ENCODE measurements around the gene SCTR. TPM values are rescaled to one million over a fixed set of nuclear protein-coding genes. Genes with fewer than 3 reads are reported as not detected.

The SCTR gene
- total RNA-seq, 1 donor from 2014 or later = not detected

DNA sequence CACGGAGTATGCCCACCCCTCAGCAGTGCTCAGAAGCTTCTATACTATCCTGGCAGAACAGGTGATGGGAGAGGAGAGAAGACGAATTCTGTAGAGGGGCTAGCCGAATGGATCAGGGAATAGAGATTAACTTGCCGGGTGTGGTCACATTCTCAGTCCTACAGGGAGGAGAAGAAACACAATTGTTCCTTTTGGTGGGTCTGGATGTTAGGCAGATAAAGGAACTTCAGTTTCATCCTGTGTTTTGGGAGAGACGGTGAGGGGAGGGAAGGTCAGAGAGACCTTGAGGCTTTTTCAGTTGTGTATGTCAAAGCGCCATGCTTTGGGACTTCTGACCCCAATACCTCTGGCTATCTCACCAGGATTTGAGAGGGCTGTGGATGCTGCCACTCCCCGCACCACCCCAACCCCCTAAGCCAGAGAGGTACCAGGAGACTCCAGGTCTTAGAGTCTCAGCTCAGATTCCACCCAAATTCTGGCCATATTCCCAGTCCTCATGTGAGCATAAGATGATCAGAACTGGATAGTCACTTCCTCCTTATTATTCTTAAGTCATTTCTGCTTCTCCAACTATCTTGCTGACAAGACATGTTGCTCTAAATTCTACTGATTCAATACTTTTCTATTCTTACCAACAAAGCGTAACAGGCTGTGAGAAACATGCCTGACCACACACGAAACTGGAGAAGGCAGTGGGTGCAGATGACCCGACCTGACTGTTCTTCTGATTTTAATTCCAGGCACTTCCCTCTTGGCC, 94.9 kb downstream of the SCTR start:
- DNase-seq = no peak

DNA sequence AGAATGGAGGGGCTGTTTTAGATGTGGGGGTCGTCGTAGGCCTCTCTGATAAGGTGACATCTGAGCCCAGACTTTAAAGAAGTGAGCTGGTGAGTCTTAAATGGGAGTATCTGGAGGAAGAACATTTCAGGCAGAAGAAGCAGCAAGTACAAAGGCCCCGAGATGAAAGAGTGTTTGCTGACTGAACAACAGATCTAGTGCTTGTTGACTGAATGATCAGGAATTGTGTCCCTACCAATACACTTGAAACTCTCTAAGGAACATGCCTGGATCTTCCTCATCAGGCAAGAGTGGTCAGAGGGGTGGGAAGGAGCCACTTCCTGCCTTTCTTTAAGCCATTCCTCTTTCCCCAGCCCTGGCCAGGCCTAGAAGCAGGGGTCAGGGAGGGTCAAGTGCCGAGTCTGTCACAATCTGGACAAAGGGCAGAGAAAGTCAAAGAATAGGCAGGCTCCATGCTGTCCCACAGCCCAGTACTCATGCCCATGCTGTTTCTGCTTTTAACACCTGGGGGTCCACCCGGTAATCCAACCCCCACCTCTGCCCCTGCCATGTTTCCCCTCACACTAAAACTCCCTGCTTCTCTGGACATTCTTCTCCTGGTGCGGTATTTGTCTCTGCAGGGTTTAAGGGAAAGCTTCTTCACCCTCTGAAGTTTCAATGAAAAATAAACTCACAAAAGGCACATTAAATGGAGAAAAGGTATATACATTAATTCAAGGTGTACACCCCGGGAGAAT, 95.6 kb downstream of the SCTR start:
- DNase-seq = no peak

DNA sequence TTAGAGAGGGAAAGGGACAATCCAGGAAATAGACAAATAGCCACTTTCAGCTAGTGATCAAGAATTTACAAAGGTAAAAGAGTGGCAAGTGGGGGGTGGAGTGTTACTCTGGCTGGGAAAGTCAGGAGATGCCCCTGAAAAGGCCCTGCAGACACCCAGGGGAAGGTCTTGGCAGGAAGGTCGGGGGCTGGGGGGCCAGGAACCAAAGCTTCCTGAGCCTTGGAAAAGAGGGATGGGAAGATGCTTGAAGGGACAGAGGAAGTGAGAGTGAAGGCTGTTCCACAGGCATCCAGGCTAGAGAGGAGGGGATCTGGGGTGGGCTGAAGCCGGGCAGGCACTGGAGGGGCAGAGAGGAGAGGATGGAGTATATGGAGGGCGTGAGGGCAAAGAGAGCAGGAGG, 96.5 kb downstream of the SCTR start:
- no peak for DNase-seq

DNA sequence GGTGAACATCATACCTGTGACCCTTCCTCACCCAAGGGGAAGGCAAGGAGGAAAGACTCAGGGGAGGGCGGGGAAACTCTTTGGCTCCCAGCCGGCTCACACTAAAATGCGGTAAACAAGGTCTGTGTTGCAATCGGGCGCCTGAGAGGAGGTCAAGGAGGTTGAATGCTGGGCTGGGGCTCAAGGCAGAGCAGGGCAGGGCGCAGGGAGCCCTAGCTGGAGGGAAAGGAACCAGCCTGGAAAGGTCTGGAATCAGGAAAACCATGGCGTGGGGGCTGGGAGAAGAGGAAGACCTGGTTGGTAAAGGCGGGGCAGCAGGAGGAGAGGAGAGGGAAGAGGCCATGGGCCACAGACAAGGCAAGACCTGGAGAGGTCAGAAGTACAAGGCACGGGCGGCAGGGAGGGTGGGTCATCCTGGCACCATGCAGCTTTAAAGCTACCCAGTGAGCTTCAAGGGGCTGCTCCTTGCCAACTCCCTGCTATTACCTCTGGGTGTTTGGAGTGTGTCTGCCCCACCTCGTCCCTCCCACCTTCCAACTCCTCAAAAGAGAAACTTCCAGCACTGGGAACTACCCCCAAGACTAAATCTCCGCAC, 97.4 kb downstream of the SCTR start:
- no peak for DNase-seq

- no peak for DNase-seq
These were observed 97.9 kb downstream of the SCTR start for GRCh38 chr2:119426396-119426675.

- DNase-seq = no peak
These were observed 98.5 kb downstream of the SCTR start for GRCh38 chr2:119425620-119426395.

DNA sequence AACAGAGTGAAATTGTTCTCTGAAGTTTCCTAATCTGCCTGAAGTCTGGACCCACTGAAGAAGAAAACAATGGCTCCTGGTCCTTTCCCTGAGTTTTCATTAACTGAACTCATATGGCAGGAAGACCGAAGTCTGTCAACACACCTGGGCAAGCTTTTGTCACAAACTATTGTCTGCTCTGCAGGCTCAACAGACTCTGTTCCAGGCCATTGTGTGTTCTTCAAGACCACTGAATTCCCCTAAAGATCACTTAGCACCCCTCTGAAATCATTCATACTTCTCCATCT, 99.2 kb downstream of the SCTR start:
- no peak for DNase-seq

- DNase-seq = no peak
These were observed 99.8 kb downstream of the SCTR start for GRCh38 chr2:119424284-119425118.

GRCh38 chr2:119423811-119424210, 100.5 kb downstream of the SCTR start:
- no peak for DNase-seq

- DNase-seq = no peak
These were observed 101.2 kb downstream of the SCTR start for GRCh38 chr2:119423108-119423444.

DNA sequence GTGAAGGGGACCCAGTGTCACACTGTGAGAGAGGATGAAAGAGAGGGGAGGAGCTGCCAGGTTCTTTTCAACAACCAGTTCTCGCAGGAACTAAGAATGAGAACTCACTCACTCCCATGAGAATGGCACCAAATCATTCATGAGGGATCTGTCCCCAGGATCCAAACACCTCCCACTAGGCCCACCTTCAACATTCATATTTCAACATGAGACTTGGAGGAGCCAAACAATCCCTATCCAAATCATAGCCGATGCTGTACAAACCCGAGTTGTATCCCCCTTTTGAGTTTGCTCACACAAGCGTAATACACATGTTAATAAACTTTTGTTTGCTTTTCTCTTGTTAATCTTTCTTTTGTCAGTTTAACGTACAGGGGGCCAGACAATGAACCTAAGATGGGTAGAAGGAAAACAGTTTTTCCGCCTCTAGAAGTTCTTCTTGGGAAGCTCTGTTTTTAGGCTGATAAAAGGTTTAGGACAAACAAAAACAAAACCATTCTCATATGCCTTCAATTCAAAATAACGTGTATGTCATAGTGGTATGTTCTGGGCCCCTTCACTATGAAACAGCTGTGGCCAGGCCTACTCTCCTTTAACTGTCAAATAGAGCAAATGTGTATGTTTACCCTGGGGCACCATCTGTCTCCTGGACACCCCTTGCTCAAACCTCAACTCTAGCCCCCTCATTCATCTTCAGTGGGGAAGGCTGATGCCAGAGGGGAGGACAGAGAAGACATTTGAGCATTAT, 101.7 kb downstream of the SCTR start:
- DNase-seq = no peak

- no peak for DNase-seq
These were observed 102.5 kb downstream of the SCTR start for GRCh38 chr2:119421741-119422140.

- DNase-seq = no peak
These were observed 103.0 kb downstream of the SCTR start for GRCh38 chr2:119421304-119421703.

GRCh38 chr2:119419803-119420508, 104.3 kb downstream of the SCTR start:
- DNase-seq = no peak

DNA sequence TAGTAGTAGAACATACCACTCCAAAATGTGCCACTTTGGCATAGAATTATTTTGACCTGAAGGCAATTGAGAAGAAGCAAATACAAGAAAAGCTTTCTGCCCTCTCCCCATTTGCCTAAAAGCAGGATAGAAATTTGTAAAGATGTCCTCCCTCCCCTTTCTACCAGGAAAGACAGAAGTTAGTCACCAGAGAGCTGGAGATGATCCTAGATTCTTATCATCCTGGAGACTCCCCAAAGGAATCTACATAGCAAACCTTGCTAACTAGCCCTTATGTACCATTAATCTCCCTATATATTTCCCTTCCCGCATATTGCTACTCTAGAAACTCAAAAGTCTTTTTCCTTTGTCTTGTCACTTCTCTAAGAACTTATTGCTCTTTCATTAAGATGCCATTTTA, 105.2 kb downstream of the SCTR start:
- no peak for DNase-seq

- no peak for DNase-seq
These were observed 106.4 kb downstream of the SCTR start for GRCh38 chr2:119417908-119418307.

- DNase-seq = no peak
These were observed 107.9 kb downstream of the SCTR start for GRCh38 chr2:119416299-119416923.

GRCh38 chr2:119415630-119416029, 108.7 kb downstream of the SCTR start:
- DNase-seq = no peak

- no peak for DNase-seq
These were observed 109.4 kb downstream of the SCTR start for GRCh38 chr2:119414894-119415293.

DNA sequence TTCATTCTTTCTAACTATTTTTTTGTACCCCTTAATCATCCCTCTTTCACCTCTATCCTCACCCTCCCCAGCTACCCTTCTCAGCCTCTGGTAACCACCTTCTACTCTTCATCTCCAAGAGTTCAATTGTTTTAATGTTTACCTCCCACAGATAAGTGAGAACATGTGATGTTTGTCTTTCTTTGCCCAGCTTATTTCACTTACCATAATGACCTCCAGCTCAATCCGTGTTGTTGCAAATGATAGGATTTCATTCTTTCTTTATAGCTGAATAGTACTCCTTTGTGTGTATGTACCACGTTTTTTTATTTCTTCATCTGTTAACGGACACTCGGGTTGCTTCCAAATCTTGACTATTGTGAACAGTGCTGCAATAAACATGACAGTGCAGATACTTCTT, 114.8 kb downstream of the SCTR start:
- DNase-seq = no peak

- DNase-seq = peak; percentile 54
These were observed 116.1 kb downstream of the SCTR start for GRCh38 chr2:119408221-119408619.

Measured in skin of body (tissue), 2 donors.